ENCODE measurements around the gene MZF1.
A peak's percentile ranks its signal among the peaks of the same experiment; 100 is the strongest.

The MZF1 gene

GRCh38 chr19:58584498-58585441, 11.6 kb upstream of the MZF1 start:
- TF ChIP-seq, protein P1, sequence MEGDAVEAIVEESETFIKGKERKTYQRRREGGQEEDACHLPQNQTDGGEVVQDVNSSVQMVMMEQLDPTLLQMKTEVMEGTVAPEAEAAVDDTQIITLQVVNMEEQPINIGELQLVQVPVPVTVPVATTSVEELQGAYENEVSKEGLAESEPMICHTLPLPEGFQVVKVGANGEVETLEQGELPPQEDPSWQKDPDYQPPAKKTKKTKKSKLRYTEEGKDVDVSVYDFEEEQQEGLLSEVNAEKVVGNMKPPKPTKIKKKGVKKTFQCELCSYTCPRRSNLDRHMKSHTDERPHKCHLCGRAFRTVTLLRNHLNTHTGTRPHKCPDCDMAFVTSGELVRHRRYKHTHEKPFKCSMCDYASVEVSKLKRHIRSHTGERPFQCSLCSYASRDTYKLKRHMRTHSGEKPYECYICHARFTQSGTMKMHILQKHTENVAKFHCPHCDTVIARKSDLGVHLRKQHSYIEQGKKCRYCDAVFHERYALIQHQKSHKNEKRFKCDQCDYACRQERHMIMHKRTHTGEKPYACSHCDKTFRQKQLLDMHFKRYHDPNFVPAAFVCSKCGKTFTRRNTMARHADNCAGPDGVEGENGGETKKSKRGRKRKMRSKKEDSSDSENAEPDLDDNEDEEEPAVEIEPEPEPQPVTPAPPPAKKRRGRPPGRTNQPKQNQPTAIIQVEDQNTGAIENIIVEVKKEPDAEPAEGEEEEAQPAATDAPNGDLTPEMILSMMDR (IDR thresholded peaks at IDR 0.05): no peak
- Histone ChIP-seq H3K27me3 (no peaks in the 10 kb centered on the region), H3K27ac (no peak overlapping the region), H3K4me3 (no peak overlapping the region), H3K9me3 (no peaks in the 10 kb centered on the region), H3K4me1 (peaks cover 0 to 8% (median 3%) of the 10 kb centered on the region in 4 donors), H3K36me3 (peaks cover 8 to 34% (median 22%) of the 10 kb centered on the region in 3 donors)
- DNase-seq: no peak
- intact Hi-C loops (cut with DNase I; ENCODE audit: low total_unique reads): no loop called here

DNA sequence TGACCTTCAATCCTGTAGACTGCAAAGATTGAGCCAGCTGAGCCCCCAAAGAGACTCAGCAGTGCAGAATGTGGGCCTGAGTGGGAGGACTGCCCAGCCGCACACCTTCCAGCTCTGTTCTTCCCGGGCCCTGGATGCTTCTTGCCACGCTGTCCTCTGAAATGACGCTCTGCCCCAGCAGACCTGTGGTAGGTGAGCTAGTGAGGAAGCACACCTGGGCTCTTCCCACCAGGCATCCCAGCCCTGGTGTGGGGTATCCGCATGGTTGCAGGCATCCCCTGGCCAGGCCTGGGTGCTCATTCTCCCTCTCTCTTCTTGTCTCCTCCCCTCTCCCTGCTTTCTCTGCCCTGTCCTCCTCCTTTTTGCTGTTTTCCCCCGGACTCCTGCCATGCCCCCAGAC, 9.8 kb upstream of the MZF1 start:
- TF ChIP-seq, protein P1 (IDR thresholded peaks at IDR 0.05): no peak
- intact Hi-C loops (cut with DNase I; ENCODE audit: low total_unique reads): no loop called here
- Histone ChIP-seq H3K36me3 (peaks cover 8 to 39% (median 22%) of the 10 kb centered on the region in 3 donors), H3K9me3 (no peaks in the 10 kb centered on the region), H3K27ac (no peak overlapping the region), H3K27me3 (no peaks in the 10 kb centered on the region), H3K4me3 (no peak overlapping the region), H3K4me1 (peaks cover 0 to 8% (median 3%) of the 10 kb centered on the region in 4 donors)
- DNase-seq: no peak

GRCh38 chr19:58581227-58582141, 8.3 kb upstream of the MZF1 start:
- Histone ChIP-seq H3K27me3 (no peaks in the 10 kb centered on the region), H3K4me3 (no peak overlapping the region), H3K4me1 (peaks cover 0 to 20% (median 8%) of the 10 kb centered on the region in 4 donors), H3K9me3 (no peaks in the 10 kb centered on the region), H3K27ac (peak overlapping the region; percentile 21 to 65), H3K36me3 (peaks cover 8 to 47% (median 22%) of the 10 kb centered on the region in 3 donors)
- peak; percentile 84 to 92 for DNase-seq
- TF ChIP-seq, protein P1 (IDR thresholded peaks at IDR 0.05): peak; percentile 84 to 88
- intact Hi-C loops (cut with DNase I; ENCODE audit: low total_unique reads): no loop called here

GRCh38 chr19:58579473-58580142, 6.5 kb upstream of the MZF1 start:
- Histone ChIP-seq H3K4me1 (peaks cover 0 to 28% (median 11%) of the 10 kb centered on the region in 4 donors), H3K36me3 (peaks cover 8 to 42% (median 22%) of the 10 kb centered on the region in 3 donors), H3K27ac (no peak overlapping the region), H3K27me3 (no peaks in the 10 kb centered on the region), H3K4me3 (no peak overlapping the region), H3K9me3 (no peaks in the 10 kb centered on the region)
- TF ChIP-seq, protein P1 (IDR thresholded peaks at IDR 0.05): no peak
- DNase-seq: no peak
- intact Hi-C loops (cut with DNase I; ENCODE audit: low total_unique reads): no loop called here

All from tibial artery (tissue), 4 donors.